CMK (cell line): ENCODE data around the gene TRMT2A.
"Not testable (repeated sequence)": the region's sequence is repeated elsewhere in the genome, so short reads cannot be mapped to it uniquely, and the experiment has no call there.

ENCODE experiments used
- DNase-seq: peaks from one replicate; pipeline ENCODE4 v3.0.0-alpha.2; 2010; ENCODE audit warnings: low read depth

The TRMT2A gene

DNA sequence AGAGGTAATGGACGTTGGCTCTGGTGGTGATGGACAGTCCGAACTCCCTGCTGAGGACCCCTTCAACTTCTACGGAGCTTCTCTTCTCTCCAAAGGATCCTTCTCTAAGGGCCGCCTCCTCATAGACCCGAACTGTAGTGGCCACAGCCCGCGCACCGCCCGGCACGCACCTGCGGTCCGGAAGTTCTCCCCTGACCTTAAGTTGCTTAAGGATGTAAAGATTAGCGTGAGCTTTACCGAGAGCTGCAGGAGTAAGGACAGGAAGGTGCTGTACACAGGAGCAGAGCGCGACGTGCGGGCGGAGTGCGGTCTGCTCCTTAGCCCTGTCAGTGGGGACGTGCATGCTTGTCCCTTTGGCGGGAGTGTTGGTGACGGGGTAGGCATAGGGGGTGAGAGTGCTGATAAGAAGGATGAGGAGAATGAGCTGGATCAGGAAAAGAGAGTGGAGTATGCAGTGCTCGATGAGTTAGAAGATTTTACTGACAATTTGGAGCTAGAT, 30.9 kb downstream of the TRMT2A start:
- no peak for DNase-seq

DNA sequence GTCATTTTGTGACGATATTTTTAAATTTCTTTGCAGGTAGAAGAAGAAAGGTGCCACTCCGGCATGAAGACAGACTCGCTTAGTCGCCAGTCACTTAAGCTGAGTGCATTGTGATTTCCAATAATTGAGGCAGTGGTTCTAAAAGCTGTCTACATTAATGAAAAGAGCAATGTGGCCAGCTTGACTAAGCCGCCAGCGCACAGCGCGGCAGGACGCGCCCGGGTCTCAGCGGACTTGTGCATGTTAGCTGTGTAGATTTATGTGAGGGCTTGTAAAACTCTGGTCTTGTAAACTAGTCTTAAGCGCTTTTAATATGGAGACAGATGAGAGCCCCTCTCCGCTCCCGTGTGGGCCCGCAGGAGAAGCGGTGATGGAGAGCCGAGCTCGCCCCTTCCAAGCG, 31.4 kb downstream of the TRMT2A start:
- no peak for DNase-seq

DNA sequence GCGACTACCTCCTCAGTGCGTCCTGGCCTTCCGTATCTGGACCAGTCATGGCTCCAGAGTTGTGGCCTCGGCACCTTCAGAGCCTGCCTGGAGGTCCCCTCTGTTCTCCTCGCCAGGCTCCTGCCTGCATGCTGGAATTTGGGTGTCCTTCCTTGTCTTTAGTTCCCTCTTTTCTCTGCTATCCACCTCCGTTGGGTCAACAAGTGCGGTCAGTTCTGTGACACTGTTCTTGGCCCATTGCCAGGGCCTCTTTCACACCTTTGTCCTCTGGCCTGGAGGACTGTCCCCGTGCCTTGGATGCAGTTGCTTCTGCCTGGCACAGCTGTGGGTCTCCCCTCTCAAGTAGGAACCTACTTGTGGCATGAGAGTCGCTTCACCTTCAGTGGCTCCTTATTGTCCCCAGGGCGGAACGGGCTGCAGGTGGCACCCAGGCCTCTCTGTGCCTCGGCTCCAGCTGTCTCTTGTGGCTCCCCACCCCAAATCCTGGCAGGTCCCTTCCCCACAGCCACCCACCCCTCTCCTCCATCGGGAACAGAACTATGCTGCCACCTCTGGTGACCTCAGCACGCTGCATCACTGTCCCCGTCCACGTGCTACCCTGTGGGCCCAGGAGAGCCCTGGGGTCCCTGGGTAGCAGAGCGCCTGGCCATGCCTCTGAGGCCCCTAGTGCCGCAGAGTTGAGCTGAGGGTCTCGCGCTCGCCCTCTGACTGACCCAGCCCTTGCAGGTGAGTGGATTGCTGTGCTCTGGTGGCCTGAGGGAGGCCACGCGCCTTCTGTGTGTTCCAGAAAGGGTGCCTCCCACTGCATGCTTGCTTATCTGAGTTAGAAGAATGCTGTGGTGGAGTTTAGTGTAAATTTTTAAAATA, 32.2 kb downstream of the TRMT2A start:
- no peak for DNase-seq

DNA sequence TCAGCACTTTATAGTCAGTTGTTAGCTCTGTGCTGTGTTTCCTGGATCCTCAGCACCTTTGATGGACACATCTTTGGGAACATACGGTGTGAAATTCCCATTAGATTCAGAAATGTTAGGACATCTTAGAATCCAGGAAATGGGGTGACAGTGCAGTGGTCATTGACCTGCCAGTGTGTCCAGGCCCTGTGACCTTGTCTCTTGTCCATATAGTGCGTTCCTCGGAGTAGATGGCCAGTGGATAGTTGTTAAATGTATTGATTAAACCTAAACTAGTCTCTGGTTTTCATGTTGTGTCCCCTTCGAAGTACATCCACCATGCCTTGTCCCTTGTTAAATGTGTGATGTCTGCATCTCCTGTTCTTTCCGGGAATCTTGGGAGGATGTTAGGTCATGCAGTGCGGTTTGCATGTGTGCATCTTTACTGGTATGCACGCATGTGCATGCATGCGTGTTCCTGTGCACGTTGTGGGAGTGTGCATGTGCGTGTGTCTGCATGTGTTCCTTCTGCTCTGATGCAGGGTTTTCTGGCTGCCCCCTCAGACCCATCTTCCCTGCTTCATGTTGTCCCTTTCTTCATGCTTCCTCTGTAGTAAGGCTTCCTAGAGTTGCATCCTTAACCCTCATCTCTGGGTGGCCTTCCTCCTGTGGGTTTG, 33.0 kb downstream of the TRMT2A start:
- no peak for DNase-seq

DNA sequence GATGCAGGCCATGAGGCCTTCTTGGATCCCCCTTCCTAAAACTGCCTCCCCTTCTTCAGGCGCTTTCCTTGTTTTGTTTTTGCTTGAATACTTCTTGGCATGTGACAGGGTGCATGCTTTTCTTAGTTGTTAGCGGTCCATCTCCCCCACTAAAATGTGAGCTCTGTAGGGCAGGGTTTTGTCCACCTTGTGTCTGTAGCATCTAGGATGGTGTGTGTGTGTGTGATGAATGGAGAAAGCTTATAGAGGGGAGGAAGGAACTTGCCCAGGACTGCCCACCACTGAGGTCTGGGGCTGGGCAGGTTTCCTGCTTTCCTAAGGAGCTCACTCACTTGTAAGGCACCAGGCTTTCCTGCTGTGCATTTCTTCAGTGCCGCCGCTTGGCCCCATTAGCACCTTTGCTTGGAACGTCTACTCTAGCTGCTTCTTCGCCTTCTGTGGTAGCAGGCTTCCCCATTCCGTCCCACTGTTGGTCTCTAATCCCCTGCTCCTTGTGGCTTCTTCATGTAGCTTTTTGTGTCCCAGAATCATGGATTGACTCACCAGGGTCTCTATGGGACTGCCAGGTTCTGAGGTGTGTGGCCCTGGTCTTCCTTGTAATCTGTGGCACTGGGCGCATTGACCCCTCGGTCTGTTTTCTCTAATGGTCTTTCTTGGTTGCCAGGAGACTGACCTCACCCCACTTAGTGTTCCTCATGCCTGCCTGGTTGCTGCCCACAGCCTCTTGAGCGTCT, 33.7 kb downstream of the TRMT2A start:
- DNase-seq = no peak

DNA sequence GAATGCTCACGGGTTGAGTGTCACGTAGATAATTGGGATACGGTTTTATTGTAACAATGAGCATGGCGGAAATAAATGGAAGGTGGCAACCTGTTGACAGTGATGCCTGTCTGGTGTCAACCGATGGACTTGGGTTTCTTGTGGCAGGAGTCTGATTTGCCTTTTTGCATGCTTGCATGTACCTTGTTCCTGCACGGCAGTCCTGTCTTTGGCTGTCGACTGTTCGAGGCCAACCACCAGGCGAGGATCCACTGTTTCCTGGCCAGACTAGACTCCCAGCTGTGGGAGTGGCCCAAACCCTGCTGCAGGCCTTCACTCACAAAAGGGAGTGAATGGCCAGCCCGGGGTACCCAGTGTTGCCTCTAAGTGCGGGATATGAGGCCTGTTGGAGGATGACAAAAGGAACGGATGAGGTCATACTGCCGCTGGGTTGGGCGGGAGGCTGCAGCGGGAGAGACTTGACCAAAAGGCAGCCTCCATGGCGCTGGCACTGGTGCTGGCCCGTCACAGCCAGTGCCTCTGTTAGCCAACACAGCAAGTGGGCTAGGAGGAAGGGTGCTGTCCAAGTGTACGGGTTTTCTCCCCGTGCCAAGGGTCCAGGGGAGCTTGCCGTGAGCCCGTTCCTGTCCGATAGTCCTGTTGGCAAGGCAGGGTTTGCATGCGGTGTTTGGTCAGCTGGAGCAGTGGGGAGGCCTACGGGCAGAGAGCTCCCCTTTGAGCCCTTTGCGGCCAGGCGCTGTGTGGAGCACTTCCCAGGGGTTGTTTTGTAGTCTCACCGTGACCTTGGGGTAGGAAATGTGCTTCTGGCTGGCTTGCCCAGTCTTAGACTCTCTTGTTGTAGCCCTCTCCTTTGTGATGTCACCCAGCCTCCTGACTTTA, 36.0 kb downstream of the TRMT2A start:
- DNase-seq = no peak

DNA sequence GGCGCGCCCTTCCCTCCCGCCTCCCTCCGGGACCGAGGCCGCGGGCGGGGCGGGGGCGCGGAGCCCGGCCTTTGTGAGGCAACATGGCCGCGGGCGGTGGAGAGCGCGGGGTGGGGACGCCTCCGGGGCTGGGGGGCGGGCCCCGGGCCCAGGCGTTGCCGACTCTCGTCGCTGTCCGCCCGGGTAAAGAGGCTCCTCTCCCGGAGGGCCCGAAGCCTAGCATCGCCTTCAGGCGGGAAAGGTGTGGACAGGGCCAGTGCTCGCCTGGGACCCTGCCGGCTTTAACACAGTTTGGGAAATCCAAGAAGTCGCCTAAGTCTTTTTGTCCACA, 36.6 kb downstream of the TRMT2A start:
- no peak for DNase-seq

DNA sequence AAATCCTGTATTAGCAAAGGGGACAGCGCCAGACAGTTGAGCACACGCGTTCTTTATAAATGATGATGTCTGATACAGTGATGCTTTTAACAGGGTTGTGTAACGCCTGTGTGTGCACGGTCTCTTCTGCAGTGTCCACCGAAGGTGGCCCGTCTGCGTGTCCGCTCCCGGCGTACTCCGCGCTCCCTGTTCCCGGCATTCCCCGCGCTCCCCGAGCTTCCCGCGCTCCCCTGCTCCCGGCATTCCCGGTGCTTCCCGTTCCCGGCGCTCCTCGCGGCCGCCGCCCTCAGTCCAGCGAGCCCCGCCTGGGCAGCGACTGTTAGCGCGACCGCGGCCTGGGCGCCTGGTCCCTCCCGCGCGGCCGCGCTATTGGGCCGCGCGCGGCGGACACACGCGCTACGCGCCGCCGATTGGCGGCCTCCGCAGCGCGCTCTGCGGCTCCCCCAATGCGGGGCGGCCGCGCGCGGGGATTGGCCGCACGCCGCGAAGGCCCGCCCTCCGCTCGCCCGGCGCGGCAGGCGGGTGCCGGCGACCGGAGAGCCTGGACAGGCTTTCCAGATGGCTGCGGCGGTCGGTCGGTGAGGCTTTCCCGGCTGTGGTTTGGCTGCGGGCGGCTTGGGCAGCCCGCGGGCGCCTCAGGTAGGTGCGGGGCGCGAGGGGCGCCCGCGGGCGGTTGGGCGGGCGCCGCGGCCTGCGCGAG, 37.1 kb downstream of the TRMT2A start, which contains the start of gene DGCR8:
Gene DGCR8, plus strand, starts transcription at position 497 of the 700 bp plus-strand sequence. CDS start 5,723 bp downstream, outside the sequence.
- DNase-seq = peak; percentile 86

DNA sequence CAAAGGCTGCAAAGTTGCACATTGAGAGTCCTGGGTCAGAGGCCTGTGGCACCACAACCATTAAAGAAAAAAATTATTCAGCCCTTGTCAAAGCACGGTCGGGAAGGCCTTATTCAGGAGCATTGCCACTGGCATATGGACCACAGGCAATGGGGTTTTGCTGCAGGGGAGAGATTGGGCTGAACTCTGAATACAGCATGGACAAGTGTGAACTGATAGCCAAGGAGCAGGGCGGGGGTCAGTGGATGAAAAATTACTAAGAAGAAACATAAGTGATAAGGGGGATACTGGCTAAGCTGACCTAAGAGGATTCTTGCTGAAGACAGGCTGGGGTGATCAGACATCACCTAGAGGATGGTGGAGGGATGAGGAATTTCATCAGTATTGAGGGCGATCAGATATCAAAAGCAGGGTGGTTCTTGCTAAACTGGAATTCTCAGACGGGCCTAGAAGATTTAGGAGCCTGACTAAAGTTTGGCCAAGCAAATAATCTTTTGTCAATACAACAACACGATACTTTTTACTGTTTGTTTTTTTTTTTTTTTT, 40.3 kb downstream of the TRMT2A start:
- no peak for DNase-seq

DNA sequence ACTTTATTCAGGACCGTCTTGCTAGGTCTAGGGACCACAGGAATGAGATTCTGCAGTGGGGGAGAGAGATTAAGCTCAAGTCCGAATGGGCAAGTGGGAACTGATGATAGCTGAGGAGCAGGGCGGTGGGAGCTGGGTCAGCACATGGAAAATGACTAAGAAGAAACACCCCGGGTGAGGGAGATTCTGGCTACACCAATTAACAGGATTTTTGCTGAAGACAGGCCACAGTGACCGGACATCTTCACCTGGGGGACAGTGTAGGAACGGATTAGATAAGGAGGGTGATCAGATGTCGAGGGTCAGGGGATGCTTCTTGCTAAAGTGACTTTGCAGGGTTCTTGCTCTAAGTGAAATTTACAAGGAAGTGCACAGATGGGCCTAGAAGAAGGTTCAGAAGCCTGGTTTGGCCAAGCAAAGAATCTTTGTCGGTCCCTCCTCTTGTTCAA, 45.5 kb downstream of the TRMT2A start:
- no peak for DNase-seq

DNA sequence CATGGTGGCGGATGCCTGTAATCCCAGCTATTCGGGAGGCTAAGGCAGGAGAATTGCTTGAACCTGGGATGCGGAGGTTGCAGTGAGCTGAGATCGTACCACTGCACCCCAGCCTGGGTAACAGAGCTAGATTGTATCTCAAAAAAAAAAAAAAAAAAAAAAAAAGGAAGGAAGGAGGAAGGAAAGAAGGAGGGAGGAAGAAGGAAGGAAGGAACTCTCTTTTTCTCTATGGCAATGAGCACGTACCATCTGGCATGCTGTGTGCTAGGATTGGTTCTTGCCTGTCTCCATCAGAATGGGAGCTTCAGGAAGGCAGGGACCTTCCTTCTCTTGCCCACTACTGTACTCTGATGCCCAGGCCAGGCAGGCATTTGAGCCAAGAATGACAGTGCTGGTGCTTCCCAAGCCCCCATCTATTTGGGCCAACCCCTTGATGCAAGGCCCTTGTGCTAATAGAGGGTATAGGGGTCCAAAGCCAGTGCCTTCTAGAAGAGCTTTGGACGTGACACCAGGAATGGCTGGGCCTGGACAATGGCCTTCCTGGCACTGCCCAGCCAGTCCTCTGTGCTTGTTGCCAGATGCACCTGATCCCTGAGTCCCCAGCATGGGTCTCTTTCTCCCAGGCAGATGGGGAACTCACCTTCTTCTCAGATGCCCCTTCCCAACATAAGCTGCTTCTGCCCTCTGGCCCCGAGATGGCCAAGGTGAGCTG, 47.5 kb downstream of the TRMT2A start:
- DNase-seq = no peak

DNA sequence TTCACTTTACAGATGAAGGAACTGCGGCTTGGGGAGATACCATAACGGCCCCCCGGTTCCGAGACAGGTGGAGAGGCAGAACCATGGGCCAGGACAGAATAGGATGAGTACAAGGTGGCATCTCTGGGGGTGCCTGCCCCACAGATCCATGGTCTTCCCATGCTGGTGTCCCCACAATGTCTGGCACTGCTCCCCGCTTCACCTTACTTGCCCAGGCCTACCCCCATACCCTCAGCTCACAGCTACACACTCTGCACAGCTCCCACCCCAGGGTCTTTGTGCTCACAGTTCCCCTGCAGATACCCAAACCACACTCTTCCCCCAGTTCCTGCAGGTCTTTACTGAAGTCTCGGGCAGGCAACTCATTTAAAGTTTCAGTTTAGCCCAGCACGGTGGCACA, 48.4 kb downstream of the TRMT2A start:
- DNase-seq = no peak

DNA sequence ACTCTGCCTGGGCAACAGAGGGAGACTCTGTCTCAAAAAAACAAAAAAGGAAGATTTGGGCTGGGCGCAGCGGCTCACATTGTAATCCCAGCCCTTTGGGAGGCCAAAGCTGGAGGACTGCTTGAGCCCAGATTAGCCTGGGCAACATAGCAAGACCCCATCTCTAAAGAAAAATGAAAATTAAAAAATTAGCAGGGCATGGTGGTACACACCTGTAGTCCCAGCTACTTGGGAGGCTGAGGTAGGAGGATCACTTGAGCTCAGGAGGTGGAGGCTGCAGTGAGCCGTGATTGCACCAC, 49.7 kb downstream of the TRMT2A start:
- DNase-seq = not testable (repeated sequence)

DNA sequence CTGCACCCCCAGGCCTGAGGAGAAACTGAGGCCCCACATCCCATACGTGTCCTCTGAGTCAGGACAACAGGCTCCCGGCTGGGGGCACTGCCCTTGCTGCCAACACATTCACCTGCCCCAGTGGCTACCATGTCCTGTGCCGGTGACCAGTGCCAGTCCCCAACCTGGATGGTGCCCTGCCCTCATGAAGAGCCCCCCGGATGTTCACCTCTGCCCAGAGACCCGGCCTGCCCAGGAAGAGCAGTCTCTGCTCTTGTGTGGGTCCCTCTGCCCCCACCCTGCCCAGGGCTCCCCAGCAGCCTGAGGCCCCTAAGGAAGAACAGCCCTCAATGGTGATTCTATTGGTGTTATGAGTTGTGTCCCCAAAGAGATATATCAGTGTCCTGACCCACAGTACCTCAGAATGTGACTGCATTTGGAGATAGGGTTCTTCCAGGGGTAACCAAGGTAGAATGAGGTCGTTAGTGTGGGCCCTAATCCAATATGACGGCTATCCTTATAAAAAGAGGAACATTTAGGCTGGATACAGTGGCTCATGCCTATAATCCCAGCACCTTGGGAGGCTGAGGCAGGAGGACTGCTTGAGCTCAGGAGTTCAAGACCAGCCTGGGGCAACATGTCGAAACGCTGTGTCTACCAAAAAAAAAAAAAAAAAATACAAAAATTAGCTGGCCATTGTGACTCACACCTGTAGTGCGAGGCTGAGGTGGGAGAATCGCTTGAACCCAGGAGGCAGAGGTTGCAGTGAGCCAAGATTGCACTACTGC, 50.2 kb downstream of the TRMT2A start:
- no peak for DNase-seq

DNA sequence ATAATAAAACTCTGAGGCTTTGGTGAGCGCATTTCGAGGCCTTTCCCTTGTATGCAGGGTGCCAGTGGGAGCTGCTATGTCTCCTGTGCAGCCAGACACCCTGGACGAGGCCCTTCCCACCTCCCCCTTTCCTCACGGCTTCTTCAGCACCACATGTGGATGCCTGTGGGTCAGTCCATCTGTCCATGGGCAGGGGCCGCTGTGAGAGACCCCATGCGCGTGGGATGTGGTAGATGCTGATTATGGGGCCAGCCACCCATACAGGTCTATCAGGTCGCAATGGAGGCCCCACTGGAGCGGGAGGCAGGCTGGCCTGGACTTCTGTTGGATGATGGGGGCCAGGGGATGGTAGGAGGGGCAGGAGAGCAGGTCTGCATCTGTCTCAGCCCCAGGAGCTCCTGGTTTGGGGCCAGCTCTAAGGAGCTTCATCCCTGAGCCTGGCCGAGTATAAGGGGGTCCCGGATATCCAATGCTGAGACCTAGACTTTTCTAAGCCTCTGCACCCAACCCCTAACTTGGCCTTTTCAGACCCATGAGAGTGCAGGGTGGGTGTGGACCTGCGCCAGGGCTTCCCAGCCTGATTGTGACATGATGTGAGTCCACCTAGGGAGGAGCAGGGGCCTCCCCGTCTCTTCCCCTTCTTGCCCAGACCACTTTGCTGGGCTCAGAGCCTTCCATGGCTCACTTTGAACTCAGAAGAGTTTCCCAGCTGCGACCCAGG, 51.0 kb downstream of the TRMT2A start:
- no peak for DNase-seq

DNA sequence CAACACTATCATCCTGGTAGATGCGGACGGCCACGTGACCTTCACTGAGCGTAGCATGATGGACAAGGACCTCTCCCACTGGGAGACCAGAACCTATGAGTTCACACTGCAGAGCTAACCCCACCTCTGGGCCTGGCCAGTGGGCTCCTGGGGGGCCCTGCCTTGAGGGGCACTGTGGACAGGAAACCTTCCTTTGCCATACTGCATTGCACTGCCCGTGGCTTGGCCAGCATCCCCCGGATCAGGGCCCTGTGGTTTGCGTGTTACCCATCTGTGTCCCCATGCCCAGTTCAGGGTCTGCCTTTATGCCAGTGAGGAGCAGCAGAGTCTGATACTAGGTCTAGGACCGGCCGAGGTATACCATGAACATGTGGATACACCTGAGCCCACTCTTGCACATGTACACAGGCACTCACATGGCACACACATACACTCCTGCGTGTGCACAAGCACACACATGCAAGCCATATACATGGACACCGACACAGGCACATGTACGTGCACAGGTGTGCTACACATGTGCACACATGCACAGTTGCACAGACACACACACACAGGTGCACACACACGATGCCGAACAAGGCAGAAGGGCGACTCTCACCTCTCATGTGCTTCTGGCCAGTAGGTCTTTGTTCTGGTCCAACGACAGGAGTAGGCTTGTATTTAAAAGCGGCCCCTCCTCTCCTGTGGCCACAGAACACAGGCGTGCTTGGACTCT, 52.3 kb downstream of the TRMT2A start:
- DNase-seq = no peak

DNA sequence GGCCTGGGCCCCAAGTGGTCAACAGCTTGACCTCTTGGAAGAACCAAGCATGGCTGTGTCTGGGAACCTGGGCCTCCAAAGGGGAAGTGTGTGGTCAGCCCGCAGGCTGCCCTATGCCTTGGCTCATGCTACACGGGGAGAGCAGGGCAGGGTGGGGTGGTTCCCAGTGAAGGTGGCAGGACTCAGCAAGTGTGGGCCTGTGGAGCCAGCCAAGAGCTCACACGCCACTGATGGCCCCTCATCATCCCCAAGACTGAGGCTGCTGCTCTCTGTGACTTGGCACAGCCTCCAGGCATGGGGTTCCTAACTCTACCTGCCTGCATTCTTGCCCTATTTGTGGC, 52.9 kb downstream of the TRMT2A start:
- DNase-seq = no peak
